GM12892 (cell line): Measurements from ENCODE around the gene RFTN1.

Experiments
- DNase-seq: peaks from one replicate; pipeline ENCODE4 v3.0.0; 2011; ENCODE audit not compliant: insufficient read length
- FAIRE-seq: peaks from 2 replicates; lab custom pipeline; 2011; peaks lifted over from hg19 to GRCh38; lab: Jason Lieb, UNC
- POLR2A ChIP-seq: IDR thresholded peaks from 2 replicates; pipeline ENCODE4 v1.6.1; 2011; ENCODE audit warnings: low read depth, low read length, control low read depth
- POLR2AphosphoS5 ChIP-seq: IDR thresholded peaks from 2 replicates; pipeline ENCODE4 v1.6.1; 2011; ENCODE audit warnings: low read depth, low read length, control low read depth
- TAF1 ChIP-seq: IDR thresholded peaks from 2 replicates; pipeline ENCODE4 v1.6.1; 2011; ENCODE audit warnings: low read depth, mild to moderate bottlenecking, control low read depth, low read length, borderline replicate concordance

Gene RFTN1

GRCh38 chr3:16406166-16406565 is 107.3 kb downstream of the RFTN1 start:
- TF ChIP-seq POLR2AphosphoS5 = no peak
- TF ChIP-seq POLR2A = no peak
- no peak for TF ChIP-seq TAF1
- DNase-seq = no peak
- FAIRE-seq = peak; percentile 61

DNA sequence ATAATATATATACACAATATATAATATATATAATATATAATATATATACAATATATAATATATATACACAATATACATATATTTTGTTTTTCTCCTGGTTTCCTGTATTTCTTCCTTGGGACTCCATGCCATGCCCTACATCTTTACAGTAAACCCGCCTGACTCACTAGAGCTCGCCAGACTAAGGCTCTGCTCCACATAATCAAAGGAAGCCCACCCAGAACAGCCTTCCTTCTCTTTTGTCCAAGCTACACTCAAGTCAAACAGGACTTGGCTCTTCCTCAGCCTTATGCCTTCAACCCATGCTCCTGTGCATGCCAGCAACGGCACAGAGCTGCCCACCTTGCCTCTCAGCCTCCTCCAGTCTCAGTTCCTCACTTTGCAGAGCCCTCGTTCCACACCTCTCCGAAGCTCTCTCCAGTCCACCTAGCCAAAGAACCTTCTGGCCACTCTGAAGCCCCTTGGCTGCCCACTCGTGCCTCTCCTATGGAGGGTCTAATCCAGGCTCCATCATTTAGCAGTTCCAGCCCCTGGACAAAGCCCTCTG is 109.1 kb downstream of the RFTN1 start:
- DNase-seq = no peak
- peak; percentile 60 for FAIRE-seq
- TF ChIP-seq POLR2A (no peak), TAF1 (no peak), POLR2AphosphoS5 (no peak)

DNA sequence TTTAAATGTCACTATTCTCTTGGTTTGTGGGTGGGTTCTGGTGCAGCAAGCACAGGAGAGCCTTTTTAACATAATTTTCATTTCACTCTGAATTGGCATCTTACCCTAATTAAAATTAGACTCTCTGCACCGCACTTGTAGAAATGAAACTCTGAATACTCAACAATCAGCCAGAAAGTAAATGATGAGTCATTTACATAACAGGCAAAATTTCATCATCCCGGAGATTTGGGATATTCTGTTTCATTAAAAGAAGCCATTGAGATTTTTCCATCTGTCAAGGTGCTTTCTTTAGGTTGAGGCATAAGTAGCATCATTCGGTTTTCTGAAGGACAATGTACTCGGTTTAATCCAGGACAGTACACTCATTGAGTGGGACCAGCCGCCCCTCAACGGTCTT is 111.0 kb downstream of the RFTN1 start:
- DNase-seq (no peak), FAIRE-seq (no peak)
- TF ChIP-seq POLR2AphosphoS5 = no peak
- no peak for TF ChIP-seq TAF1
- TF ChIP-seq POLR2A = no peak

DNA sequence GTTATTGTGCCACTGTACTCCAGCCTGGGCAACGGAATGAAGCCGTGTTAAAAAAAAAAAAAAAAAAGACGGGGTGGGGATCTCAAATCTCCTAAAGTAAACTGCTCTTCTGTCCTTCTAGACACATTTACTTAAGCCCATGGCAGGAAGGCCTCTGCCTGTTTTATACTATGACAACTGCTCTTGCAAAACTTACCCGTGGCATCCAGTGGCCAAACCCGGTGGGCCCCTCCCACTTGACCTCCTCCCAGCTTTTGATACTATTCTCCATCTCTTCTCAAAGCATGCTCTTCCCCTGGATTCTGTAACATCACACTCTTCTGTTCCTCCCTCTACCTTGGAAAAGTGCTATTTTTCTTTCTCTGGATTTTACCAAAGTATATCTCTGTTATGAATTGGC is 112.2 kb downstream of the RFTN1 start:
- no peak for DNase-seq
- TF ChIP-seq POLR2A (no peak), TAF1 (no peak), POLR2AphosphoS5 (no peak)

GRCh38 chr3:16400106-16400931 is 113.2 kb downstream of the RFTN1 start:
- TF ChIP-seq TAF1 (no peak), POLR2AphosphoS5 (no peak), POLR2A (no peak)
- FAIRE-seq (no peak), DNase-seq (no peak)

More for the DNA sequence above, 112.2 kb downstream of the RFTN1 start:
- no peak for FAIRE-seq

DNA sequence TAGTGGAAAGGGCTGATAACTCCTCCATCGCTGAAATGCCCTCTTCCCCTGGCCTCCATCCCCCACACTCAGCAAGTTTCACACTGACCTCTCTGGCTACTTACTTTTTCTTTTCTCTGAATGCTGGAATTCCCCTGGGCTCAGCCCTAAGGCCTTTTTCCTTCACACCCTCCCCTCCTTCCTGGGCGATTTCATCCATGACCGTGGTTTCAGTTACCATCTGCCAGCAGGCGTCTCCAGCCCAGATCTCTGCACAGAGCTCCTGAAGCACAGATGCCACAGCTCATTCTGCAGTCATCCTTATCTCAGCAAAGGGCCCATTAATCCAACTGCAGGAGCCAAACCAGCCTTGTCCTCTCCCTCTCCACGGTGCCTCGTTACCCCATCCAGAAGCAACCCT is 114.0 kb downstream of the RFTN1 start:
- DNase-seq (no peak), FAIRE-seq (peak; percentile 79)
- TF ChIP-seq POLR2AphosphoS5 (0 out of 2 replicates have a peak, but pooled peaks have one; percentile 9), TAF1 (no peak)

GRCh38 chr3:16398648-16399047 is 114.9 kb downstream of the RFTN1 start:
- TF ChIP-seq TAF1 (no peak), POLR2AphosphoS5 (no peak), POLR2A (no peak)
- no peak for DNase-seq
- FAIRE-seq = no peak

DNA sequence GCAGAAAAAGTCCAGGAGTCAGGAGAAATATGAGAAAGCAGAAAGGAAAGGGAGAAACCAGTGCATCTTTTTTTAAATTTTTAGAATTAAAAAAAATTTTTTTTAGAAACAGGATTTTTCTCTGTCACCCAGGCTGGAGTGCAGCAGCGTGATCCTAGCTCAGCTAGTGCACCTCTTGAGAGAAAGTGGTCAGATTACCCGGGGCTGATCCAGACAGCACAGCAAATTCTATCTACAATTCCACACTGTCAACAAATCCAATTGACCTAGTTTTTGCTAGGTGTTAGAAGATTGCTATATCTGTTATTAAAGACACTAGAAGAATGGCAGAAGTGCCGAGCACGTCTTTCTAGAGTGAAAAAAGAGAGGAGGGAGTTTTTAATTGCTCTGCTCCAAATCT is 117.3 kb downstream of the RFTN1 start:
- FAIRE-seq = no peak
- TF ChIP-seq POLR2AphosphoS5 = no peak
- no peak for TF ChIP-seq TAF1
- TF ChIP-seq POLR2A = no peak
- DNase-seq = no peak

DNA sequence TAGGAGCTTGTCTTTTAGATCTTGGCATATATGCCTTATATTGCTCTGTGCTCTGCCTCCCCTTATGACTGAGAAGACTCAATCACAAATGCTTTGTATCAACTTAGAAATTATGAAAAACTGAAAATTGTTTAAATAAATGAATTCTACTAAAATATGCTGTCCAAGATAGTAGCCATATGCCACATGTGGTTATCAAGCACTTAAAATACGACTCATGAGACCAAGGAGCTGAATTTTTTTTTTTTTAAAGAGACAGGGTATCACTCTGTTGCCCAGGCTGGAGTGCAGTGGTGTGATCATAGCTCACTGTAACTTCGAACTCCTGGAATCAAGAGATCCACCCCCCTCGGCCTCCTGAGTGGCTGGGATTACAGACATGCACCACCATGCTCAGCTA is 118.3 kb downstream of the RFTN1 start:
- FAIRE-seq (no peak), DNase-seq (no peak)
- no peak for TF ChIP-seq POLR2A
- no peak for TF ChIP-seq TAF1
- no peak for TF ChIP-seq POLR2AphosphoS5

DNA sequence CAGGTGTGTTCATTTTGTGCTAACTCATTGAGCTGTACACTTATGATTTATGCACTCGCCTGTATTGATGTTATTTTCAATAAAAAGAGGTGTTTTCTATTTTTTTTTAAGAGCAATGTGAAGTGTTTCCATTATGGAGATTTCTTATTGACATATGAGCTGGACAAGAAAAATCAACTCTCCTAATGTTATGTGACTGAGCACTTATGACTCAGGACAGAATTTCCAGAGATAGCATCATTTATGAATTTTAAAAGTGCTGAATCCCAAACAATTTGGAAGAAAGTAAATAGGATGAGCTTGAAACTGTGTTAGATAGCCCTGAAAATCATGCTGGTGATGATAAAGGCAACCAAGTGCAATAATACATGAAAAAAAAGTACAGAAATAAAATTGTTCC is 118.9 kb downstream of the RFTN1 start:
- no peak for TF ChIP-seq TAF1
- TF ChIP-seq POLR2AphosphoS5 = no peak
- no peak for TF ChIP-seq POLR2A
- FAIRE-seq = no peak
- no peak for DNase-seq

- FAIRE-seq = no peak
- no peak for TF ChIP-seq TAF1
- TF ChIP-seq POLR2A = no peak
- no peak for DNase-seq
Measured at GRCh38 chr3:16392717-16393116, 120.8 kb downstream of the RFTN1 start.

GRCh38 chr3:16392065-16392464 is 121.4 kb downstream of the RFTN1 start:
- TF ChIP-seq POLR2AphosphoS5 (no peak), POLR2A (no peak), TAF1 (no peak)
- FAIRE-seq (no peak), DNase-seq (no peak)

DNA sequence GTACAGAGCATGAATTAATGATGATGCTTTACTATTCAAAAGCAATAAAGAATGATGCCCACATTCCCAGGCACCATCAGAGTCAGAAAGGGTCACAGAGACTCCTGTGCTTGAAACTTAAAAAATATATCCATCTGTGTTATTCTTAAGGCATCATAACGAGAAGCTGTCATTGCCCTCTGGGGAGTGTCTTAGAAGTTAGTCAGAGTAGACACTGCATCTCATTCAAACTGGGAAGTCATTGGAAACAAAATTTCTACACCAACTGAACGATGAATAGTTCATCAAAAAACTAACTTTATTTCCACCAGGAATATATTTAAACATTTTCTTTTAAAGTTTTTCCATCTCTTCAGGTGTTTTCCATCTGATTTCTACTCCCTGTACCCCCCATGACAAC is 122.9 kb downstream of the RFTN1 start:
- TF ChIP-seq POLR2A = no peak
- no peak for FAIRE-seq
- DNase-seq = no peak
